Nucleus accumbens (tissue), 56 donors: Measurements from ENCODE around the gene UNC5C.

Experiments
- DNase-seq, 56 donors: peaks; one replicate each; lab custom pipeline; 2025; lab: John Stamatoyannopoulos, UW

Gene UNC5C

DNA sequence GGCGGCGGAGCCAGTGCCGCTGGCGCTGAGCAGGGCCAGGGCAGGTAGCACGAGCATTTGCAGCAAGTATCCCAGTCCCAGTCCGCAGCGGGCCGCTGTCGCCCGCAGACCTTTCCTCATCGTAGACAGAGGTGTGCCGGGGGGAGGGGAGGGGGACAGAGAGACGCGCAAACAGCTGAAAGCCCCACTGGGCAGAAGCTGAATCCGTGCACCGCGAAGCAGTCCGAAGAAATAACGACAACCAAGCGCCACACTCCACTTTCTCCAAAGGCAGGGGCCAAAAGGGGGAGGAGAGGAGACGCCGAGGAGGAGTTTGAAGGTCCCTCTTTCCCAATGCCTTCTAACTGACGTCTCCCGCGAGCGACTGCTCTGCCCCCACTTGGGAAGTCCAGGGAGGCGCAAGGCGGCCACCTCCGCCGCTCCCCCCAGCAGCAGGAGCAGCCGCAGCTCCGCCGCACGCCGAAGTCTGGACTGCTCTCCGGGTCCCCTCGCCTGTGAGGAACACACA lies at the start of gene UNC5C:
TSS of gene UNC5C (minus strand) at position 236 of the 508 bp plus-strand sequence.
- peak in 42 of 56 donors; percentile 55 to 93 (median 86) for DNase-seq

DNA sequence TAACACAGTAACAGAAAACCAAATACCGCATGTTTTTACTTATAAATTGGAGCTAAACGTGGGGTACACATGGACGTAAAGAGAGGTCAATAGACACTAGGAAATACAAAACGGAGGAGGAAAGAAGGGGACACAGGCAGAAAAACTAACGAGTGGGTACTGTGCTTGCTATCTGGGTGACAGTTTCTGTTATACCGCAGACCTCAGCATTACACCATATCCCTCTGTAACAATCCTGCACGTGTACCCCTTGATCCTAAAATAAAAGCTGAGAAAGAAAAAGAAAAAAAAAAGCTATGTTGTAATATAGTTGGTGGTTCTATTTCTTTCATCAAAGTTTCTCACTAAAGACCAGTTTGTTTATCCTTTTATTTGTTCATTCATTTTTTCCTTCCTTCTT lies 47.9 kb upstream of the UNC5C start:
- no peak for DNase-seq

DNA sequence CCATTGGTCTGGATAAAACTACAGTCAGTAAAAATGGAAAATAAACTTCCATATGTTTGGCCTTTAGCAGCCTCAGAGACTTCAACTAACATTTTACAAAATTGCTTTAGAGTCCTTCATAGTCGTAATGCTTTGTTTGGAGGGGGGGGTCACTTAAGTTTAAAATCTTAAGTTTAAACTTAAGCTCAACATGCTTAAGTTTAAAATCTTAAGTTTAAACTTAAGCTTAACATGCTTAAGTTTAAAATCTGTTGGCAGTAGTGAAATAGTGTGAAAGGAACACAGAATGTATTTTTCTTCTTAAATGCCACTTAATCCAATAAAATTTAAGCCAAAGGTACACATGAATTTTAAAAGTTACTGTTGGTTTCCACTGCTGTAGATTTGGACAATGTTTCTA lies 45.9 kb upstream of the UNC5C start:
- DNase-seq, result no peak

GRCh38 chr4:95594013-95594412 lies 45.2 kb upstream of the UNC5C start:
- no peak for DNase-seq

- no peak for DNase-seq
Observed at GRCh38 chr4:95591278-95591677, 42.5 kb upstream of the UNC5C start.

GRCh38 chr4:95590615-95591014 lies 41.8 kb upstream of the UNC5C start:
- no peak for DNase-seq

DNA sequence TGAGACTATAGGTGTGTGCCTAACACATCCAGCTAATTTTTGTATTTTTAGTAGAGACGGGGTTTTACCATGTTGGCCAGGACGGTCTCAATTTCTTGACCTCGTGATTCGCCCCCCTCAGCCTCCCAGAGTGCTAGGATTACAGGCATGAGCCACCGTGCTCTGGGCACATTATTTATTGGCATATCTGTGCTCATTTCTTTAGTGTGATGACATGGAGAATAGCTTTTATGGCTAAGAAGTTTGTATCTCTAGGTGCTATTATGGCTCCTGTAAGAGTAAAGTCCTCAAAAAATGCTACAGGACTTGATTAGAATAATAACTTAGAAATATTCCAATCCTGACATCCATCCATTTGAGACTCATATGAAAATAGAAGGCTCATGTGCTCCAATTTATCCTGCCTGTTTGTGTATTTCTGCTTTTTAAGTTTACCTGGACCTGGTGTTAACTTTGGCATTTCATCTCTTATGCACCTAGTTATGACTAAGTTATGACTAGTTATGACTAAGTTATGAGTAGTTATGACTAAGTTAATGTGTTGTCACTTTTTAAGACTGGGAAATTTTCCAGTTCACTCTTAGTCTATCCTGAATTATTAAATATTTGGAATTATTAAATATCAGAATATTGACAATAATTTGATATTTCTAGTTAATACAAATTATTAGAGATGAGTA lies 36.4 kb upstream of the UNC5C start:
- DNase-seq, result no peak

GRCh38 chr4:95580226-95580625 lies 31.5 kb upstream of the UNC5C start:
- DNase-seq, result no peak

GRCh38 chr4:95572304-95572991 lies 23.7 kb upstream of the UNC5C start:
- no peak for DNase-seq

- DNase-seq, result no peak
Observed at GRCh38 chr4:95571577-95571976, 22.8 kb upstream of the UNC5C start.

GRCh38 chr4:95563638-95564337 lies 15.0 kb upstream of the UNC5C start:
- no peak for DNase-seq

GRCh38 chr4:95560774-95561173 lies 12.0 kb upstream of the UNC5C start:
- DNase-seq, result no peak

GRCh38 chr4:95556207-95556859 lies 7.6 kb upstream of the UNC5C start:
- DNase-seq, result no peak

GRCh38 chr4:95552942-95553550 lies 4.3 kb upstream of the UNC5C start:
- no peak for DNase-seq

GRCh38 chr4:95551653-95552052 lies 2.9 kb upstream of the UNC5C start:
- DNase-seq, result no peak

DNA sequence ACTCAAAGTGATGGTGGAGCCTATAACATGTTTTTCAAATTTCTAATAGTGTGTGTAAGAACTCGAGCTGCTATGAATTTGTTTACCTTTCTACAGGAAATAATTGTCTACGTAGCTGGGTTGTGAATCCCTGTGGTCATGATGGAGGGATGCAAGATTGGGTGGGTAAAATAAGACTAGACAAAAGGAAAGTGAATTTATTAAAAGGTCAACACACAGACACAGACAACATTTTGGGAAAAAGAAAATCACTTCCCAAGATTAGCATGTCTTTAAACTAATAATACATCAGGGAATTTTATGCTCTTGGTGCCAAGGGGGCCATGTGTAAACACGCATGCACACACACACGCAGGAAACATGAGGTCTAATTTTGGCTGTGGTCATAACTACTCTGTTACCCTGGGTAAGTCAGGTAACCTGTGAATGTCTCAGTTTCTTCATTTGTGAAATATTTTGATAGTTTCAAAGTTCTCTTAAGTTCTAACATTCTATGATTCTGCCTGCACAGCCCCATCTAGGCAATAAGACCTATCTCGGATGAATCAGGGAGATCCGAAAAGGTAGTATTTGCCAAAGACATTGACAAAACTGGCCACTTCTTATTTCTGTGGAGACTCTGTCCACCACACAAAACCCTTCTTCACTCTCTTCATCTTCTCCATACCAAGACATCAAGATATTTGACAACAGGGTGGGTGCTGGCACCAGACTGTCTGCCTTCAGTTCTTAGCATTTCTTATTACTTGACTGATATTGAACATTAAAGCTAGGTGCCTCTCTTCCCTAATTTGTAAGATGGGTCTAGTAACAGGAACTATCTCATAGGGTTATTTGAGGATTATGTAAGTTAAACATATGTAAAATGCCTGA lies 1.6 kb upstream of the UNC5C start:
- peak in 1 of 56 donors; percentile 18 for DNase-seq

- peak in 50 of 56 donors; percentile 31 to 93 (median 84) for DNase-seq
Observed at GRCh38 chr4:95549246-95550114, 707 bp upstream of the UNC5C start.

GRCh38 chr4:95547715-95548471 lies 880 bp downstream of the UNC5C start:
- peak in 55 of 56 donors; percentile 4 to 88 (median 66) for DNase-seq
